CD4-positive, alpha-beta T cell treated with Interleukin-6 for 4 hours (primary cell): Measurements from ENCODE around the gene ISOC1.

Experiments
- DNase-seq: peaks from one replicate; pipeline ENCODE4 v3.0.0-alpha.2; 2020; ENCODE audit warnings: mixed read lengths

Gene ISOC1

GRCh38 chr5:129094087-129094923 lies at the start of gene ISOC1:
TSS of gene ISOC1 (plus strand) at chr5:129094749. CDS start at chr5:129094767, 18 bp downstream.
- DNase-seq, result peak; percentile 95

- DNase-seq, result no peak
These were observed 48.4 kb upstream of the ISOC1 start for GRCh38 chr5:129046151-129046550.

DNA sequence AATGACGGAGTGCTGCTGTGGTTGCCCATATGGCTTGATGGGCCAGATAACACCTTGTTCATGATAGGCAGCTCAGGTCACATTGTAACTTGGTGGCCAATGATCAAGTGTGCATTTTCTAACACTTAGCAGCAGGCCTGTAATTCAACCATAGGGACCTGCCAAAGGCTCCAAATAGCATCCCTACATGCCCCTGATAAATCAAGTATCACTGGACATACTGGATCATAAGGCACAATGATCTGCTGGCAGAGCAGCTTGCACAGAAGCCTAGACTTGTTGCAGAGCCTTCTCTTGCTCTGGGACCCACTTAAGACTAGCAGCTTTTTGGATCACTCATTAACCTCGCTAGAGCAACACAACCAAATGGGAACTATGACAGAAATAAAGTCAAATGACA lies 46.0 kb upstream of the ISOC1 start:
- no peak for DNase-seq

- no peak for DNase-seq
These were observed 45.3 kb upstream of the ISOC1 start for GRCh38 chr5:129049126-129049799.

GRCh38 chr5:129051283-129051682 lies 43.3 kb upstream of the ISOC1 start:
- DNase-seq, result no peak

- DNase-seq, result no peak
These were observed 41.1 kb upstream of the ISOC1 start for GRCh38 chr5:129053438-129053837.

DNA sequence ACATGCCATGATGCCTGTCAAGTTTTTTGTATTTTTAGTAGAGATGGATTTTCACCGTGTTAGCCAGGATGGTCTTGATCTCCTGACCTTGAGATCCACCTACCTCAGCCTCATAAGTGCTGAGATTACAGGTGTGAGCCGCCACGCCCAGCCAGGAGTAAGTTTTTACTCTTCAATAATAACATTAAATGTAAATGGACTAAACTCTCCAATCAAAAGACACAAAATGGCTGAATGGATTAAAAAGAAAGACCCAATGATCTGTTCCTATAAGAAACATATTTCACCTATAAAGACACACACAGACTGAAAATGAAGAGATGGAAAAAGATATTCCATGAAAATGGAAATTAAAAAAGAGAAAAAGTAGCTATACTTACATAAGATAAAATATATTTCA lies 37.2 kb upstream of the ISOC1 start:
- no peak for DNase-seq

DNA sequence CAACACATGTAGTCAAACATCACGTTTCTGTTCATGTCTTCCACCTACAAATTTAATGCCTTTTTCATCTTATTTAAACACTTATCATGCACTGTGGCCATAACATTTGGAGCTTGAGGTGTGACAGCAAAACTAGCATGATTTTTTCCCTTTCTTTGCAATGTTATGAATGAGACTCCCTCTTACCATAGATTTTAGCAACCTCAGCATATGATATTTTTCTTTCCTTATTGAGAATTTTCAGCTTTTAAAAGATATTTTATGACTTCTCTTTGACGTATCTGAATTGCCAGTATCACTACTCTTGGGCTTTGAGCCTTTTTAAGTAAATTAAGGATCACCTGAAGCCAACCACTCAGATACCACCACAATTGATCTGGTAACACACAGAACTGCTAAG lies 32.7 kb upstream of the ISOC1 start:
- DNase-seq, result no peak

- no peak for DNase-seq
These were observed 31.0 kb upstream of the ISOC1 start for GRCh38 chr5:129063483-129064113.

DNA sequence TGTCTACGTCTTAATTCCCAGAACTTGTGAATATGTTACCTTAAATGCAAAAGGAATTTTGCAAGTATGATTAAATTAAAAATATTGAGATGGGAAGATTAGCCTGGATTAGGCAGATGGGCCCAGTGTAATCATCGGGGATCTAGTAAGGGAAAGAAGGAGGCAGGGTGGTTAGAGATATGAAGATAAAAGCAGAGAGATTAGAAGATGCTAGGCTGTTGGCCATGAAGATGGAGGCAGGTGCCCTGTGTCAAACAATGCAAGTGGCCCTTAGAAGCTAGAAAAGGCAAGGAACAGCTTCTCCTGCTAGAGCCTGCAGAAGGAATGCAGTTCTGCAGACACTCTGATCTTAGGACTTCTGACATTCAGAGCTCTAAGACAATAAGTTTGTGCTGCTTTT lies 28.8 kb upstream of the ISOC1 start:
- no peak for DNase-seq

- no peak for DNase-seq
These were observed 26.8 kb upstream of the ISOC1 start for GRCh38 chr5:129067745-129068144.

GRCh38 chr5:129069292-129069691 lies 25.3 kb upstream of the ISOC1 start:
- no peak for DNase-seq

DNA sequence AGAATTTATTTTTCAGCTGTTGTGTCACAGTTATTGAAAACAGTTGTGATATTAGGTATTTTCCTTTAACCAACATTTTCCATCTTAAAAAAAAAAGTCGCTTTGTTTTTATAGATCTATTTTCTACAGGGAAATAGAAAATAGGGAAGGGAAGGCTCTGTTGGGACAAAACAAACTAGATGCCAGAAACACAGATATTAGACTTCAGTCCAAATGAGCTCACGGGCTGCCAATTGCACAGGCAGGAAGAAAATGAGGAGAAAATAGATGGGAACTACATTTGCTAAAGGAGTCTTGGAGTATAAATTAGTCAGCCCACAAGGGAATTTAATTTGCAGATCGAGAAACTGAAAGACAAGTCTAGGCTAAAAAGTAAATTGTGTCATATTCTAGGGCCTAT lies 21.4 kb upstream of the ISOC1 start:
- DNase-seq, result no peak

- no peak for DNase-seq
These were observed 19.6 kb upstream of the ISOC1 start for GRCh38 chr5:129074903-129075302.

- DNase-seq, result no peak
These were observed 17.0 kb upstream of the ISOC1 start for GRCh38 chr5:129077433-129078075.

DNA sequence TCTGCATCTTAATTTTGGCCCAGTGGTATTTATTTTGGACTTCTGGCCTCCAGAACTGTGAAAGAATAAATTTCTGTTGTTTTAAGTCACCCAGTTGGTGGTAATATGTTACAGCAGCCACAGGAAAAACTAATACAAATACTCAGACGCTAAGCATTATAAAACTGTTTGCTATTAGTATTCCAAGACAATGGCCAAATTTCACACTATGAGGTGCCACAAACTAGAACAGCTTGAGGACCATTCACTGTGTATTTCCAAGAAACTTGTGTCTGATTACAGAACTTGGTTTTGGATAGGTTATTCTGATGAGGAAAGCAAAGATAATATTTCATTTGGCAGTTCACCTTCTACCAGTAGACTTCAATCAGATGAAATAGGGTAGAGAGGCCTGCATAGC lies 16.3 kb upstream of the ISOC1 start:
- no peak for DNase-seq

- DNase-seq, result no peak
These were observed 15.9 kb upstream of the ISOC1 start for GRCh38 chr5:129078660-129079059.

- no peak for DNase-seq
These were observed 15.1 kb upstream of the ISOC1 start for GRCh38 chr5:129079496-129079895.

DNA sequence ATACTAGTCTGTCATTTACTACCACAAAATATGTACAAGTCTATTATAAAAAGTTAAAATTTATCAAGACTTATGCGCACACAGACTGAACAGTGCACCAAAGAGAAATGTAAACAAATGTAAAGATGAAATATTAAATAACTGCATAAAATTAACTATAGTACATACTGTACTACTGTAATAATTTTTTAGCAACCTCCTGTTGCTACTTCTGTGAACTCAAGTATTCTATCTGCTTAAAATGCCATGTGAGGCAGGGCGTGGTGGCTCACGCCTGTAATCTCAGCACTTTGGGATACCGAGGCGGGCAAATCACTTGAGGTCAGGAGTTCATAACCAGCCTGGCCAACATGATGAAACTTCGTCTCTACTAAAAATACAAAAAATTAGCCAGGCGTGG lies 13.8 kb upstream of the ISOC1 start:
- DNase-seq, result no peak

- no peak for DNase-seq
These were observed 12.1 kb upstream of the ISOC1 start for GRCh38 chr5:129082225-129083136.

GRCh38 chr5:129094924-129095899 lies 663 bp downstream of the ISOC1 start:
- peak; percentile 59 for DNase-seq
